Right lobe of liver (tissue), 6 donors: ENCODE data around the gene MFSD2A. TPM values are rescaled to one million over a fixed set of nuclear protein-coding genes. Genes with fewer than 3 reads are reported as not detected.
"Not testable (repeated sequence)": the region's sequence is repeated elsewhere in the genome, so short reads cannot be mapped to it uniquely, and the experiment has no call there.

Source experiments
- ATAC-seq, 4 donors: fragments of 200-7000 bp; cut with Tn5 transposase; one replicate each; pipeline ENCODE4 v1.9.1; 2020; ENCODE audit warnings: mild to moderate bottlenecking in 4 of 4, moderate library complexity in 4 of 4
- DNase-seq, 3 donors: peaks; one replicate each; pipeline ENCODE4 v3.0.0-alpha.2; 2020
- H3K27ac ChIP-seq, 3 donors: fragments of 200-600 bp; one replicate each; pipeline ENCODE4 v1.8.0; 2022
- H3K27me3 ChIP-seq, 2 donors: fragments of 200-600 bp; one replicate each; pipeline ENCODE4 v1.8.0; 2022
- H3K36me3 ChIP-seq, 4 donors: fragments of 200-600 bp; sonication (generic) in 1 of 4; one replicate each; pipeline versions ENCODE4 v1.5.1 to v1.8.0; 2017 to 2022; ENCODE audit warnings: control low read depth in 1 of 4
- H3K4me1 ChIP-seq, 4 donors: fragments of 200-600 bp; sonication (generic) in 1 of 4; one replicate each; pipeline versions ENCODE4 v1.5.1 to v1.8.0; 2017 to 2022; ENCODE audit warnings: control low read depth in 1 of 4
- H3K4me3 ChIP-seq, 3 donors: fragments of 200-600 bp; one replicate each; pipeline ENCODE4 v1.8.0; 2022
- H3K9me3 ChIP-seq, 4 donors: fragments of 200-600 bp; sonication (generic) in 1 of 4; one replicate each; pipeline versions ENCODE4 v1.5.1 to v1.8.0; 2017 to 2022; ENCODE audit warnings: control low read depth in 1 of 4
- CTCF ChIP-seq, 4 donors: fragments of 200-600 bp in 3 of 4; fragments of 450-650 bp in 1 of 4; IDR thresholded peaks; one replicate each; pipeline versions ENCODE4 v1.5.1 to v1.8.0; 2016 to 2022; ENCODE audit warnings: antibody characterized with exemption in 4 of 4, mild to moderate bottlenecking in 2 of 4
- POLR2A ChIP-seq: fragments of 450-650 bp; IDR thresholded peaks from one replicate; pipeline ENCODE4 v1.6.1; 2017; ENCODE audit warnings: antibody characterized with exemption, mild to moderate bottlenecking
- WGBS: methylation state at CpG from one replicate; pipeline ENCODE4 v1.1.6; 2018; ENCODE audit warnings: low coverage, low lambda C conversion rate; ENCODE audit not compliant: insufficient coverage; ENCODE audit errors: missing lambda C conversion rate; 5-methylcytosine and 5-hydroxymethylcytosine counted together
- intact Hi-C, 2 donors: fragments of 100-400 bp; cut with DNase I; formaldehyde crosslinking; loops; one replicate each; pipeline versions ENCODE4 v1.11.2 to v1.14.1; 2022
- total RNA-seq, 6 experiments: library from RNA; depleted of rRNA in 2 of 6; stranded (reverse); fragments of >200 nt in 2 of 6; fragmentation: NEBNext Ultra II Directional in 3 of 6; extraction: Animal tissue kit (Norgen Biotek cat#: 25700) in 3 of 6; gene quantifications; one replicate each; pipeline versions ENCODE4 v1.1.0 to v1.2.4, GENCODE V29; 2016 to 2023
- donor health status: DM: no; HTN: yes; CAD: no.
- donor health status: DM: no; HTN: no; CAD: no.
- donor health status: DM: no; HTN: no; CAD: no.
- donor health status: DM: no; HTN: yes; CAD: no.
- donor health status: DM: no; HTN: yes; CAD: no.

The MFSD2A gene
- total RNA-seq, 6 experiments from 2014 or later = 44.3 to 292 (median 113) TPM

GRCh38 chr1:40003156-40004093, 48.5 kb downstream of the MFSD2A start:
- Histone ChIP-seq H3K4me3 (no peak overlapping the region), H3K36me3 (no peaks in the 10 kb centered on the region), H3K4me1 (no peaks in the 10 kb centered on the region), H3K27me3 (no peaks in the 10 kb centered on the region), H3K27ac (no peak overlapping the region), H3K9me3 (no peaks in the 10 kb centered on the region)
- DNase-seq = no peak
- intact Hi-C loops = no loop called here
- TF ChIP-seq CTCF (IDR thresholded peaks at IDR 0.05) = no peak
- 68% methylated on average over 9 of the region's 10 CpGs for WGBS
- peak in 1 of 4 donors; percentile 41 for ATAC-seq

- Histone ChIP-seq H3K4me1 (no peaks in the 10 kb centered on the region), H3K4me3 (no peak overlapping the region), H3K27me3 (no peaks in the 10 kb centered on the region), H3K36me3 (no peaks in the 10 kb centered on the region), H3K27ac (no peak overlapping the region), H3K9me3 (no peaks in the 10 kb centered on the region)
- ATAC-seq (no peak), DNase-seq (no peak)
- 63% methylated on average over 2 of the region's 2 CpGs for WGBS
- intact Hi-C loops = no loop called here
- TF ChIP-seq CTCF (IDR thresholded peaks at IDR 0.05) (no peak), POLR2A (no peak)
Observed at GRCh38 chr1:40004857-40005256, 49.9 kb downstream of the MFSD2A start.

GRCh38 chr1:40007481-40008034, 52.6 kb downstream of the MFSD2A start:
- intact Hi-C loops, H3K27me3 ChIP-seq, DNase-seq, ATAC-seq, H3K4me3 ChIP-seq, H3K36me3 ChIP-seq, H3K4me1 ChIP-seq, H3K27ac ChIP-seq, H3K9me3 ChIP-seq: not testable (repeated sequence)
- 57% methylated on average over 3 of the region's 3 CpGs for WGBS

GRCh38 chr1:40011198-40011597, 56.3 kb downstream of the MFSD2A start:
- WGBS = 75% methylated on average over 3 of the region's 3 CpGs
- no peaks in the 10 kb centered on the region for H3K36me3 ChIP-seq
- TF ChIP-seq POLR2A (no peak), CTCF (IDR thresholded peaks at IDR 0.05) (no peak)
- intact Hi-C loops = no loop called here
- no peaks in the 10 kb centered on the region for H3K9me3 ChIP-seq
- H3K4me1 ChIP-seq = no peaks in the 10 kb centered on the region
- H3K27me3 ChIP-seq = no peaks in the 10 kb centered on the region
- ATAC-seq (no peak), DNase-seq (no peak)
- H3K4me3 ChIP-seq = no peak overlapping the region
- no peak overlapping the region for H3K27ac ChIP-seq

- Histone ChIP-seq H3K27me3 (no peaks in the 10 kb centered on the region), H3K9me3 (no peaks in the 10 kb centered on the region), H3K27ac (no peak overlapping the region), H3K4me1 (no peaks in the 10 kb centered on the region), H3K4me3 (no peak overlapping the region), H3K36me3 (no peaks in the 10 kb centered on the region)
- no peak for TF ChIP-seq POLR2A
- no peak for TF ChIP-seq CTCF (IDR thresholded peaks at IDR 0.05)
- intact Hi-C loops = no loop called here
- ATAC-seq (no peak), DNase-seq (no peak)
- whole genome bisulfite sequencing = 55% methylated on average over 2 of the region's 3 CpGs
Observed at GRCh38 chr1:40014253-40014706, 59.3 kb downstream of the MFSD2A start.
